GM19438 (cell line): ENCODE results near the gene OR9A4.

ENCODE experiments used
- ATAC-seq: cut with Tn5 transposase; IDR thresholded peaks from one replicate; pipeline ENCODE4 v1.9.1; 2021; ENCODE audit warnings: low read depth; ENCODE audit not compliant: unreplicated experiment

Gene OR9A4

DNA sequence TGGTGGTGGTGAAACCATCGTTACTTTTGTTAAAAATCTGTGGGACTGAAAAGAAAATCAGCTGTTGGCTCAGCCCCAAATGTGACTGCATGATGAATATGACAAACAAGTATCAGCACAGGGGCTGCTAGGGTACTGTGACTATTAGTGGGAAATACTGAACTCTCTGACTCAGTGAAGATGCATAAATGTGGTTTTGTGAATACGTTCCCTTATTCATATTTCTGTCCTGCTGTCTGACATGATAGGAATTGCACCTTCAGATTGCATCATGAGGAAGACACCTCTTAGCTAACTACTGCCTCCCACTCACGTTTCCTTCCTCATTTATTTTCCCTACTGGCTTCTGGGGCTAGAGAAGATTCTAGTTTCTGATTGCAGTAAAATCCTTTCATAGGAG, 29.2 kb downstream of the OR9A4 start:
- no peak for ATAC-seq

DNA sequence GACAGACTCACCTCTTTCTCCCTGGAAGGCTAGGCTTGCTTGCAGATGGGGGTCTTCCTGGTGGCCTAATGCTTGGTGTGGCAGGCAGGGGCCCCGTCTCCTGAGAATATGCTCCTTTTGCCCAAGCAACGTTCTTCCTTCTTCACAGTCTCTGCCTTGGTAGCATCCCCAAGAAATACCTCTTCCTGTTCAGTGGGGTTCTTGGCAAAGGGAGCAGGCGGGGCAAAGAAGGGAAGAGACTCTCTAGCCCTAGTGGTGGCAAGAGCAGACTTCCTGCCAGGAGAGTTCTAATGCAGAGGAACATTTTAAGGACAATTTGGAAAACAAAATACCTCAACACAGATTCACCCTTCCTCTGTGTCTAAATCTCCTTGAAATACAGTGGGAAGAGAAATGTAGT, 30.6 kb downstream of the OR9A4 start, which contains the start of gene CLEC5A:
TSS of gene CLEC5A (minus strand) at position 179 of the 400 bp plus-strand sequence. CDS start 682 bp downstream, outside the sequence.
- ATAC-seq = no peak

DNA sequence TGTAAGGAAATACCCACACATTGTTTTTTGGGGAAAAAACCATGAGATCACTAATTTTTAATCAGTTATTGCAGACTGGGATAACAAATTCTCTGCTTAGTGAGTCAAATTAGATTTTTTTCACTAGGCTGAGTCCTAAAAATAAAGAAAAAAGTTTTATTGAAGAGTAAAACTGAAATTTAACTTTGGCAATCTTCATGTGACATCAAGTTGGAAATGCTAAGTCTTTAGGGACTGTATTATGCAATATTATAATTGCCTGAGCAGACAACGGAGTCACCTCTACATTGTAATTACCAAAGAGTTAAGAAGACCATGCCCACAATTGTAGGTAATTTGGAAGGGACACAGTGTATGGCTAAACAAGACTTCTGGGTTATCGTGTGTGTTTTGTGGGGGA, 32.8 kb downstream of the OR9A4 start:
- no peak for ATAC-seq

DNA sequence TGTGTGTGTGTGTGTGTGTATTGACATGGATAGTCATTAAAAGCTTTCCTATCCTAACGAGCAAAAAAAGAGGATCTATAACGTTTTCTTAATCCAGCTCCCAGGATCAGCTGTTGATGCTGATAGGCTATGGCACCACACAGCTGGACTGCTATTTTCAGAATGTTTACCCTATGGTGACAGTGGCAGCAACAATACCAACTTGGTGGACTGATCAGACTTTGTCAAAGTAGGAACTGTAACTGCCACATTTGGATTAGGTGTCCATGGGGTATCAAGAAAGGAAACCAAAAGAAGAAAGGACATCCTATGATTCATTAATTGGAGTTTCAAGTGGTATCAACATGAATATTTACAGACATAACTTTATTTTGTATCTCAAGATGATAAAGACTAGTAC, 33.3 kb downstream of the OR9A4 start:
- no peak for ATAC-seq

DNA sequence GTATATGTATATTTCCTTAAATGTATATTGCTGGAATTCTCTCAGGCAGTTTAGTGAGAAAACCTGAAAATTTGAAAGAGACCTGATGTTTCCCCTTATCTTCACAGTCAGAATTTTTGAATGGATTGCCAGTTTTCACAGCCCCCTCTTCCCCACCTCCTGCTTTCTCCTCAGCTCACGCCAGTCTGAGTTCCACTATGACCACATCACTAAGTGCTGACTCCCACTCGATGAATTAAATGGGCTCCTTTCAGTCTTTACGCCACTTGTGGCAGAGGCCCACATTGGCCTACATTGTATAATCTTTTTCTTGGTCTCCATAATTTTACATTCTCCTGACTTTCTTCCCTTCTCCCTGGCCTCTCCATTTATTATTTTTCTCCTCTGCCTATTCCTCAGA, 33.7 kb downstream of the OR9A4 start:
- no peak for ATAC-seq

DNA sequence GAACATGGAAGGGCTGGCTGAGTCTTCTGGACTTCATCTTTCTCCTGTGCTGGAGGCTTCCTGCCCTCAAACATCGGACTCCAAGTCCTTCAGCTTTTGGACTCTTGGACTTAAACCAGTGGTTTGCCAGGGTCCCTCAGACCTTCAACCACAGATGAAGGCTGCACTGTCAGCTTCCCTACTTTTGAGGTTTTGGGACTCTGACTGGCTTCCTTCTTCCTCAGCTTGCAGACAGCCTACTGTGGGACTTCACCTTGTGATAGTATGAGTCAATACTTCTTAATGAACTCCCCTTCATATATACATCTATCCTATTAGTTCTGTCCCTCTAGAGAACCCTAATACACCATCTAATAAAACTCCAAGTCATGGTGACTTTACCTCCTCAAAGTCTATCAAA, 34.6 kb downstream of the OR9A4 start:
- ATAC-seq = no peak

DNA sequence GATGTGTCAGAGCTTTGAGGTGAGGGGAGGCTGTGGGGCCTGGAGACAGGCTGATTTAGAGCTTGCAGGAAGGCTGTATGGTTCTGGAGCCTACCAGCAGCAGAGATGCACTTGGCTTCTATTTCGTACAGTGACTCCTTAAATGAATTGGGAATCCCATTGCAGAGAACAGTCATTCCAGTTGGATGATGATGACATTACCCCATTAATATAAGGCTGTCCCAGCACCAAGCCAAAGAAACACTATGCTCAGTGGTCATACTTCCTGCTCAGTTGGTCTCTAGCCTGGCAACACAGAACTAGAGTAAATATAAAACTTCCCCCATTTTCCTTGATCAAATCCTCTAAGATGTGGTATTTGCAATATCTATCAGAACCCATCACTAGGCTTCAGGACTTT, 36.3 kb downstream of the OR9A4 start:
- ATAC-seq = no peak

DNA sequence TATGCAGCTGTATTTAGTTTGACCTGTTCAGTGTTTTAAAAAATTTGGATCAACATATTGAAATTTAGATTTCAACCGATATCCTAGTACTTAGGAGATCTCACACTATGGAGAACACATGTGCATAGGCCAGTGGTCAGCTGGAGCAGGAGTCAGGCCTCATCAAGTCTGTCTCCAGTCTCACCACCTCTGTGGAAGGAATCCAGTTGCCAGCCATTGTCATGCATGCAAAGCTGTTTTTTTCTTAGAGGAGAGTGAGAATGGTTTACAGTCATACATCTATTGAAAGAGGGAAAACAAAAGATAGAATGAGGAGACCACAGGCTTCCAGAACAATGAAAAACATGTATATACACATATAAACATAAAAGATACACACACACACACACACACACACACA, 38.1 kb downstream of the OR9A4 start:
- ATAC-seq = no peak

DNA sequence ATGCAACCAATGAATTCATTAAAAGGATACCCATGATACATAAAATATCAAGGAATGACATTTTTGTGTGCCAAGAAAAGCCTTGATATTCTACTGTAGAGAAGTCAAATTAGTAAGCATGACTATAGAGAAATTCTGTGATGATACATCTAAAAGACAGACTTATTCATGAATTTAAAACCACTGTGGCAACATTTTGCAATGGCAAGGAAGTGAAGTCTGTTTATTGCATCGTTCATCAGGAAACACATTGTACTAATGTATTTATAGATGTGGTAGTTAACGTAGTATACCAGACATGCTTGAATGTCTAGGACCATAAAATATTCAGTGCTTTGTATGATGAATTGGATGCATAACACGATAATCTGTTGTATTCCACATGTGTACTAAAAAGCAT, 39.9 kb downstream of the OR9A4 start:
- ATAC-seq = no peak

DNA sequence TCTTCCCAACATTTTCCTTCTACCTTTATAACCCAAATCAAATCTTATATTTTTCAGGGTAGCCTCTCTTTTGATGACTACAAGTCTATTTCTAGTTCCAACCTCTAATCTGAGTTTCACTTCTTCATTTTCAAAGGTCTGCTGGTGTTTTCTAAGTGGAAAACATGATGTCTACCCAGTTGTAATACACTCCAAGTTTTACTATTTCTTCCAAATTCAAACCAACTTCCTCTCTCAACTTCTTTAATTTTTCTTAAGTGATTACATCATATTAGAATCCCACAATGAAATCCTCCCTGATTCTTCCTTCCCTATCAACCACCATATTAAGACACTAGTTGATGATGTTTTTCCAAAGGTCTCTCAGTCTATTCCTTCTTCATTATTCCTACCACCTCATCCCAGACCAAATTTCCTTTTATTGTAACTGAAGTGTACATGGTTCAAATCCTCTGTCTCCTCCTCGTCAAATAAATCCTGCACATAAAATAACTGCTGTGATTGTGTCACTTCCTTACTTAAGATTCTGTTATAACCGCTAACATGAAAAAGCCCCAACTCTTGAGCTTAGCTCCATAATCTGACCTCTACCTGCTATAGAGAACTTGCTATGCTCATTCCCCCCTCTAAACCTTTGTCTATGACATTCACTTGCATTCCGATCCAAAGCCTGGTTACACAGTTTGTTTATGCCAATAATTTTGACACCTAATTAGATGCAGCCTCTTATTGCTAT, 44.7 kb downstream of the OR9A4 start:
- no peak for ATAC-seq
